ENCODE results near the gene CC2D2A. TPM values are rescaled to one million over a fixed set of nuclear protein-coding genes. Genes with fewer than 3 reads are reported as not detected.

Gene CC2D2A
- total and polyA plus RNA-seq, 9 of the 15 experiments (the other 6 are each of a cell fraction or from before 2014, with no cell fraction given), result 0.36 to 2.5 (median 1.6) TPM

DNA sequence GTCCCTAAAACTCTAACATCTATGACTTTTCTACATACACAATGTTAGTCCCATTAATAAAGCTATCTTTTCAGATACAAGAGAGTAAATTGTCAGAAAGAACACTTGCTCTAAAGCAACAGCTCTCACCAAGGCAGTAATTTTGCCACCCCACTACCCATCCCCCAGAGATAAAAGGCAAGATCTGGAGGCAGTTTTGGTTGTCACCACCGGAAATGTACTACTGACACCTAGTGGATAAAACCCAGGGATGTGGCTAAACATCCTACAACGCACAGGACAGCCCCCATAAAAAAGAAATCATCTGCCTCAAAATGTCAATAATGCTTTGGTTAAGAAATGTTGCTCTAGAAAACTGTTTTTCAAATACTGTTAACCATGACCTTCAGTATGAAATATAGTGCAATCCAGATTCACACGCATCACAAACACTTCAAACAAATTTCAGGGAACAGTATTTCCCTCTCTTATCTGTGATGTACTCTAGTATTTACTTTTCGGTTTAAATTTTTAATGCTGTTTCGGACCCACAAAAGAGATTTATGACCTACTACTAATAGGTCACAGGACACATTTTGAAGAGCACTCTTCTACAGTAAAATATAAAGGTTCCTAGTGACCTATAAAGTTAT, 180.3 kb downstream of the CC2D2A start (continued):
- TF ChIP-seq SMAD3 (CRISPR knock-in tag; conservative IDR thresholded peaks at IDR 0.05) (no peak), FOXK2 (conservative IDR thresholded peaks at IDR 0.05 in 1 of 2, IDR thresholded peaks at IDR 0.05 in 1 of 2; ENCODE audit: low read depth in 2 of 2) (0 out of 4 replicates have a peak, but pooled peaks of 1 of the 2 experiments have one; percentile 27), FOXK1 (CRISPR knock-in tag; IDR thresholded peaks at IDR 0.05; ENCODE audit: borderline replicate concordance) (no peak)
- TF ChIP-seq, protein P1, sequence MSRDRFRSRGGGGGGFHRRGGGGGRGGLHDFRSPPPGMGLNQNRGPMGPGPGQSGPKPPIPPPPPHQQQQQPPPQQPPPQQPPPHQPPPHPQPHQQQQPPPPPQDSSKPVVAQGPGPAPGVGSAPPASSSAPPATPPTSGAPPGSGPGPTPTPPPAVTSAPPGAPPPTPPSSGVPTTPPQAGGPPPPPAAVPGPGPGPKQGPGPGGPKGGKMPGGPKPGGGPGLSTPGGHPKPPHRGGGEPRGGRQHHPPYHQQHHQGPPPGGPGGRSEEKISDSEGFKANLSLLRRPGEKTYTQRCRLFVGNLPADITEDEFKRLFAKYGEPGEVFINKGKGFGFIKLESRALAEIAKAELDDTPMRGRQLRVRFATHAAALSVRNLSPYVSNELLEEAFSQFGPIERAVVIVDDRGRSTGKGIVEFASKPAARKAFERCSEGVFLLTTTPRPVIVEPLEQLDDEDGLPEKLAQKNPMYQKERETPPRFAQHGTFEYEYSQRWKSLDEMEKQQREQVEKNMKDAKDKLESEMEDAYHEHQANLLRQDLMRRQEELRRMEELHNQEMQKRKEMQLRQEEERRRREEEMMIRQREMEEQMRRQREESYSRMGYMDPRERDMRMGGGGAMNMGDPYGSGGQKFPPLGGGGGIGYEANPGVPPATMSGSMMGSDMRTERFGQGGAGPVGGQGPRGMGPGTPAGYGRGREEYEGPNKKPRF (IDR thresholded peaks at IDR 0.05; ENCODE audit: low read depth, low read length), result no peak
- TF ChIP-seq, protein P2, sequence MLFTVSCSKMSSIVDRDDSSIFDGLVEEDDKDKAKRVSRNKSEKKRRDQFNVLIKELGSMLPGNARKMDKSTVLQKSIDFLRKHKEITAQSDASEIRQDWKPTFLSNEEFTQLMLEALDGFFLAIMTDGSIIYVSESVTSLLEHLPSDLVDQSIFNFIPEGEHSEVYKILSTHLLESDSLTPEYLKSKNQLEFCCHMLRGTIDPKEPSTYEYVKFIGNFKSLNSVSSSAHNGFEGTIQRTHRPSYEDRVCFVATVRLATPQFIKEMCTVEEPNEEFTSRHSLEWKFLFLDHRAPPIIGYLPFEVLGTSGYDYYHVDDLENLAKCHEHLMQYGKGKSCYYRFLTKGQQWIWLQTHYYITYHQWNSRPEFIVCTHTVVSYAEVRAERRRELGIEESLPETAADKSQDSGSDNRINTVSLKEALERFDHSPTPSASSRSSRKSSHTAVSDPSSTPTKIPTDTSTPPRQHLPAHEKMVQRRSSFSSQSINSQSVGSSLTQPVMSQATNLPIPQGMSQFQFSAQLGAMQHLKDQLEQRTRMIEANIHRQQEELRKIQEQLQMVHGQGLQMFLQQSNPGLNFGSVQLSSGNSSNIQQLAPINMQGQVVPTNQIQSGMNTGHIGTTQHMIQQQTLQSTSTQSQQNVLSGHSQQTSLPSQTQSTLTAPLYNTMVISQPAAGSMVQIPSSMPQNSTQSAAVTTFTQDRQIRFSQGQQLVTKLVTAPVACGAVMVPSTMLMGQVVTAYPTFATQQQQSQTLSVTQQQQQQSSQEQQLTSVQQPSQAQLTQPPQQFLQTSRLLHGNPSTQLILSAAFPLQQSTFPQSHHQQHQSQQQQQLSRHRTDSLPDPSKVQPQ (CRISPR knock-in tag; IDR thresholded peaks at IDR 0.05; ENCODE audit: borderline replicate concordance), result no peak
- TF ChIP-seq, protein P3, sequence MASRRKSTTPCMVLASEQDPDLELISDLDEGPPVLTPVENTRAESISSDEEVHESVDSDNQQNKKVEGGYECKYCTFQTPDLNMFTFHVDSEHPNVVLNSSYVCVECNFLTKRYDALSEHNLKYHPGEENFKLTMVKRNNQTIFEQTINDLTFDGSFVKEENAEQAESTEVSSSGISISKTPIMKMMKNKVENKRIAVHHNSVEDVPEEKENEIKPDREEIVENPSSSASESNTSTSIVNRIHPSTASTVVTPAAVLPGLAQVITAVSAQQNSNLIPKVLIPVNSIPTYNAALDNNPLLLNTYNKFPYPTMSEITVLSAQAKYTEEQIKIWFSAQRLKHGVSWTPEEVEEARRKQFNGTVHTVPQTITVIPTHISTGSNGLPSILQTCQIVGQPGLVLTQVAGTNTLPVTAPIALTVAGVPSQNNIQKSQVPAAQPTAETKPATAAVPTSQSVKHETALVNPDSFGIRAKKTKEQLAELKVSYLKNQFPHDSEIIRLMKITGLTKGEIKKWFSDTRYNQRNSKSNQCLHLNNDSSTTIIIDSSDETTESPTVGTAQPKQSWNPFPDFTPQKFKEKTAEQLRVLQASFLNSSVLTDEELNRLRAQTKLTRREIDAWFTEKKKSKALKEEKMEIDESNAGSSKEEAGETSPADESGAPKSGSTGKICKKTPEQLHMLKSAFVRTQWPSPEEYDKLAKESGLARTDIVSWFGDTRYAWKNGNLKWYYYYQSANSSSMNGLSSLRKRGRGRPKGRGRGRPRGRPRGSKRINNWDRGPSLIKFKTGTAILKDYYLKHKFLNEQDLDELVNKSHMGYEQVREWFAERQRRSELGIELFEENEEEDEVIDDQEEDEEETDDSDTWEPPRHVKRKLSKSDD (conservative IDR thresholded peaks at IDR 0.05; ENCODE audit: low read length), result no peak
- TF ChIP-seq, protein P4, sequence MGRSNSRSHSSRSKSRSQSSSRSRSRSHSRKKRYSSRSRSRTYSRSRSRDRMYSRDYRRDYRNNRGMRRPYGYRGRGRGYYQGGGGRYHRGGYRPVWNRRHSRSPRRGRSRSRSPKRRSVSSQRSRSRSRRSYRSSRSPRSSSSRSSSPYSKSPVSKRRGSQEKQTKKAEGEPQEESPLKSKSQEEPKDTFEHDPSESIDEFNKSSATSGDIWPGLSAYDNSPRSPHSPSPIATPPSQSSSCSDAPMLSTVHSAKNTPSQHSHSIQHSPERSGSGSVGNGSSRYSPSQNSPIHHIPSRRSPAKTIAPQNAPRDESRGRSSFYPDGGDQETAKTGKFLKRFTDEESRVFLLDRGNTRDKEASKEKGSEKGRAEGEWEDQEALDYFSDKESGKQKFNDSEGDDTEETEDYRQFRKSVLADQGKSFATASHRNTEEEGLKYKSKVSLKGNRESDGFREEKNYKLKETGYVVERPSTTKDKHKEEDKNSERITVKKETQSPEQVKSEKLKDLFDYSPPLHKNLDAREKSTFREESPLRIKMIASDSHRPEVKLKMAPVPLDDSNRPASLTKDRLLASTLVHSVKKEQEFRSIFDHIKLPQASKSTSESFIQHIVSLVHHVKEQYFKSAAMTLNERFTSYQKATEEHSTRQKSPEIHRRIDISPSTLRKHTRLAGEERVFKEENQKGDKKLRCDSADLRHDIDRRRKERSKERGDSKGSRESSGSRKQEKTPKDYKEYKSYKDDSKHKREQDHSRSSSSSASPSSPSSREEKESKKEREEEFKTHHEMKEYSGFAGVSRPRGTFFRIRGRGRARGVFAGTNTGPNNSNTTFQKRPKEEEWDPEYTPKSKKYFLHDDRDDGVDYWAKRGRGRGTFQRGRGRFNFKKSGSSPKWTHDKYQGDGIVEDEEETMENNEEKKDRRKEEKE (IDR thresholded peaks at IDR 0.05; ENCODE audit: borderline replicate concordance in 1 of 2, control insufficient read depth in 1 of 2, low read depth in 2 of 2, low read length in 1 of 2), result 0 out of 4 replicates have a peak, but pooled peaks of 1 of the 2 experiments have one; percentile 24
- TF ChIP-seq, protein P5, sequence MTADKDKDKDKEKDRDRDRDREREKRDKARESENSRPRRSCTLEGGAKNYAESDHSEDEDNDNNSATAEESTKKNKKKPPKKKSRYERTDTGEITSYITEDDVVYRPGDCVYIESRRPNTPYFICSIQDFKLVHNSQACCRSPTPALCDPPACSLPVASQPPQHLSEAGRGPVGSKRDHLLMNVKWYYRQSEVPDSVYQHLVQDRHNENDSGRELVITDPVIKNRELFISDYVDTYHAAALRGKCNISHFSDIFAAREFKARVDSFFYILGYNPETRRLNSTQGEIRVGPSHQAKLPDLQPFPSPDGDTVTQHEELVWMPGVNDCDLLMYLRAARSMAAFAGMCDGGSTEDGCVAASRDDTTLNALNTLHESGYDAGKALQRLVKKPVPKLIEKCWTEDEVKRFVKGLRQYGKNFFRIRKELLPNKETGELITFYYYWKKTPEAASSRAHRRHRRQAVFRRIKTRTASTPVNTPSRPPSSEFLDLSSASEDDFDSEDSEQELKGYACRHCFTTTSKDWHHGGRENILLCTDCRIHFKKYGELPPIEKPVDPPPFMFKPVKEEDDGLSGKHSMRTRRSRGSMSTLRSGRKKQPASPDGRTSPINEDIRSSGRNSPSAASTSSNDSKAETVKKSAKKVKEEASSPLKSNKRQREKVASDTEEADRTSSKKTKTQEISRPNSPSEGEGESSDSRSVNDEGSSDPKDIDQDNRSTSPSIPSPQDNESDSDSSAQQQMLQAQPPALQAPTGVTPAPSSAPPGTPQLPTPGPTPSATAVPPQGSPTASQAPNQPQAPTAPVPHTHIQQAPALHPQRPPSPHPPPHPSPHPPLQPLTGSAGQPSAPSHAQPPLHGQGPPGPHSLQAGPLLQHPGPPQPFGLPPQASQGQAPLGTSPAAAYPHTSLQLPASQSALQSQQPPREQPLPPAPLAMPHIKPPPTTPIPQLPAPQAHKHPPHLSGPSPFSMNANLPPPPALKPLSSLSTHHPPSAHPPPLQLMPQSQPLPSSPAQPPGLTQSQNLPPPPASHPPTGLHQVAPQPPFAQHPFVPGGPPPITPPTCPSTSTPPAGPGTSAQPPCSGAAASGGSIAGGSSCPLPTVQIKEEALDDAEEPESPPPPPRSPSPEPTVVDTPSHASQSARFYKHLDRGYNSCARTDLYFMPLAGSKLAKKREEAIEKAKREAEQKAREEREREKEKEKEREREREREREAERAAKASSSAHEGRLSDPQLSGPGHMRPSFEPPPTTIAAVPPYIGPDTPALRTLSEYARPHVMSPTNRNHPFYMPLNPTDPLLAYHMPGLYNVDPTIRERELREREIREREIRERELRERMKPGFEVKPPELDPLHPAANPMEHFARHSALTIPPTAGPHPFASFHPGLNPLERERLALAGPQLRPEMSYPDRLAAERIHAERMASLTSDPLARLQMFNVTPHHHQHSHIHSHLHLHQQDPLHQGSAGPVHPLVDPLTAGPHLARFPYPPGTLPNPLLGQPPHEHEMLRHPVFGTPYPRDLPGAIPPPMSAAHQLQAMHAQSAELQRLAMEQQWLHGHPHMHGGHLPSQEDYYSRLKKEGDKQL (CRISPR knock-in tag; IDR thresholded peaks at IDR 0.05; ENCODE audit: borderline replicate concordance), result no peak

Data from K562 (cell line).